GM13977 (cell line): ENCODE measurements around the gene CDC14A.

Experiments used
- DNase-seq: peaks from one replicate; pipeline ENCODE4 v3.0.0; 2012; ENCODE audit warnings: low spot score
- CTCF ChIP-seq: IDR thresholded peaks from 2 replicates; pipeline ENCODE4 v1.5.1; 2012; ENCODE audit warnings: mild to moderate bottlenecking, control low read depth; ENCODE audit not compliant: insufficient read depth; ENCODE audit errors: extremely low read depth, missing control alignments
- in situ Hi-C: fragments of 300-500 bp; cut with MboI; formaldehyde crosslinking; loops from one replicate; pipeline ENCODE4 v1.12.0; 2022; ENCODE audit warnings: low sequenced_read_pairs, low pct_unique_long_range_greater_than_20kb, mixed read lengths, inconsistent platforms; ENCODE audit not compliant: unreplicated experiment

Gene CDC14A

DNA sequence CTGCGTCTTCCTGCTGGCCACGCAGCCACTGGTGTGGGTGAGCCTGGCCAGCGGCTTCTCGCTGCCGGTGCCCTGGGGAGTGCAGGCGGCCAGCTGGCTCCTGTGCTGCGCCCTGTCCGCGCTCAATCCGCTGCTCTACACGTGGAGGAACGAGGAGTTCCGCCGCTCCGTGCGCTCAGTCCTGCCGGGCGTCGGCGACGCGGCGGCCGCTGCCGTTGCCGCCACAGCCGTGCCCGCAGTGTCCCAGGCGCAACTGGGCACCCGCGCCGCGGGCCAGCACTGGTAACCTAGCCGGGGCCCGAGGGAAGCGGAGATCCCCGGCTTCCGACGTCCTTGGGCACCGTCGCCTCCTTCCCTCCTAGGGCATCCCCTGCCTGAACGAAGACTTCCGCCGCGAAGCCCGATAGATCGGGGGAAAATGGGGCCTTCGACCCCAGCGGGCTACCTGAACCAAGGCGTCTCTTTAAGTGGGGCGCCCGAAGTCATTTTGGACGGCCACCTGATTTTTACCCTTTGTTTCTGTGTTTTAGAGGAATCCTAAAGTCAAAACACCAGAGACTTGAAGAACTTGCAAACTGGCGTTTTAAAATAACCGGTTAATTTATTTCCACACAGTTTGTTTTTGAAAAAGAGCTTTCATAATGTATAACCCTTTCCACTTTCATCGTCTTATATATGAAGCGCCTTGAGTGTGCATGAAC is 187.7 kb downstream of the CDC14A start:
- DNase-seq = no peak
- in situ Hi-C loops = no loop called here
- no peak for TF ChIP-seq CTCF

GRCh38 chr1:100542285-100542684 is 190.0 kb downstream of the CDC14A start:
- TF ChIP-seq CTCF = no peak
- DNase-seq = no peak
- in situ Hi-C loops = no loop called here

DNA sequence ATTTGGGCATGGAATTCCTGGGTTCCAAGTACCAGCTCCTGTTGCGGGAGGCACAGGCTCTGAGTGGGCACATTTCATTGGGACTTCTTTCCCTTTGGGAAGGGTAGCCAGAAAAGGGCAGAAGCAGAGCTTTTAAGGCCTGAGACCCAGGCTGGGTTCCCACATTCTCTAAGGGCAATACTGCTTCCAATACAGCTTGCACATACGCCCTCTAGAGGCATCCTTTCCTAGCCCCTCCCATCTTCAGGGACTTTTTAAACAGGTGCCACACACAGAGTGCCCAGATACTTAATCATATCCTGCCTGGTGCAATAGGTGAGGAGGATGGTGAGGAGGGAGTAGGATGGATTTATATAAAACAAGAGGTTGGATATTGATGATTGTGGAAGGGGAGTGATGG is 191.3 kb downstream of the CDC14A start:
- TF ChIP-seq CTCF = peak; percentile 64
- peak; percentile 55 for DNase-seq
- in situ Hi-C loops = no loop called here

DNA sequence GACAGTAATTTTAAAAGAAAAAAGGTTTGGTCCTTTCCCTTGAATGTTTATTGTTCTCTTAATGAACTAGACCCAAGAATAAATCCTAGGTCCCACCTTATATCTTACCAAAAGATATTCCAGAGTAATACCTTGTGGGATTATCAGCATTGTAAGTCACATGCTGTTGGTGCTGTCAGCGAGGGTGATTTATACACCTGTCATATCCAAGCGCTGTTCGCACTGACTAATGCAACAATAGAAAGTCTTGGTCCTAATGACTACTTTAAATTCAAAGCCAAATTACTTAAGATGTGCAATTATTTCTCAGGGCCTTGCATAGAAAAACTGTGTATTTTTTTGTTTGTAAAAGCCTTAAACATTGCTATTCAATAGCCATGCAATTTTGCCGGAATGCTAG is 192.5 kb downstream of the CDC14A start:
- DNase-seq = no peak
- TF ChIP-seq CTCF = no peak
- in situ Hi-C loops = no loop called here

DNA sequence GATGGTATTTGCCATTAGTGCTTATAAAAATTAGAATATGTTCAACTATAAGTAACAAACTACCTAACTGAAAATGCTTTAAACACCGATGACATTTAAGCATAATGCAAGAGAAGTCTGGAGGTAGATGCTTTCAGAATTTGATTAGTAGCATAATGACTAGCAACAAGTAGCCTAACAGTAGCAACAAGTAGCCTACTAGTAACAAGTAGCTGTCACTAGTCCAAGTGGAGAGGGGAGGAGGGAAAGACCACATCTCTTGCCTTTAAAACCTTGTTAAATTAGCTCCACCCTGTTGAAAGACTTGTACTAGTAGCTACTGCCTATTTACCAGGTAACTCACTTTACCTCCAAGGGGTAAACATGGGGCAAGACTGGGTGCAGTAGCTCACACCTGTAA is 193.5 kb downstream of the CDC14A start:
- no peak for DNase-seq
- no peak for TF ChIP-seq CTCF
- in situ Hi-C loops = no loop called here

DNA sequence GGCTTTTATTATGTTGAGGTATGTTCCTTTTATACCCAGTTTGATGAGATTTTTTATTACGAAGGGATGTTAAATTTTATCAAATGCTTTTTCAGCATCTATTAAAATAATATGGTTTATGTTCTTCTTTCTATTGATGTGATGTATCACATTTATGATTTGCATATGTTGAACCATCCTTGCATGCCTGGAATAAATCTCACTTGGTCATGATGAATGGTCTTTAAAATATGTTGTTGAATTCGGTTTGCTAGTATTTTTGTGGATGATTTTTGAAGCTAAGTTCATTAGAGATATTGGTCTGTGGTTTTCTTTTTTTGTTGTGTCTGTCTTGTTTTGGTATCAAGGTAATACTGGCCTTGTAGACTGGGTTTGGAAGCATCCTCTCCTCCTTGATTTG is 199.7 kb downstream of the CDC14A start:
- in situ Hi-C loops = no loop called here
- TF ChIP-seq CTCF = no peak
- DNase-seq = no peak
